ENCODE data around the gene PACS2. TPM values are rescaled to one million over a fixed set of nuclear protein-coding genes. Genes with fewer than 3 reads are reported as not detected.

PACS2 gene
- total and polyA plus RNA-seq, 2 of the 8 experiments (the other 6 are each of a cell fraction or from before 2014, with no cell fraction given): 38.0 to 62.8 TPM

DNA sequence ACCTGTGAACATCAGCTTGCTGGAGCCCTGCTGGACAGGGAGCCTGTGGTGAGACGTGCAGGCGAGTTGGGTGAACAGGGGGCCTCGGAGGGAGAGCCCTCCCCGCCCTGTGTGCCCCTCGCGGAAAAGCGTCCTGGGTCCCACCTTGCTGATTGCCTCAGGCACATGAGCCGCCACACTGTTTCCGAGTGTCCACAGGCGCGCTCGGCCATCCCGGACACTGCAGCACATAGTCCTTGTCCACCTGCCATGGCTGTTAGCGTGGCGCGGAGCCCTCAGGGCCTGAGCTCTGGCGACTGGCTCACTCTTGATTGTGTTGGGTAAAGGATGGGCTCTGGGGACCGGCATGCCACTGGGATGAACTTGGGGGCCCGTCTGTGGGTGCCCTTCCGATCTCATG is 40.0 kb downstream of the PACS2 start:
- H2BK12ac ChIP-seq (ENCODE audit: low read depth, low read length): no peak overlapping the region

More for the DNA sequence above, 40.0 kb downstream of the PACS2 start:
- no peak overlapping the region for H2BK20ac ChIP-seq (ENCODE audit: low read length)
- H3K27me3 ChIP-seq (replicated peaks in 1 of 4; ENCODE audit: control insufficient read depth in 3 of 4, extremely low read depth in 1 of 4, insufficient read depth in 3 of 4, low read length in 3 of 4): no peaks in the 10 kb centered on the region
- H4K20me1 ChIP-seq (replicated peaks in 1 of 2; ENCODE audit: control insufficient read depth in 1 of 2, insufficient read depth in 2 of 2, low read length in 2 of 2): peaks cover 0 to 19% of the 10 kb centered on the region in 2 experiments
- H3K9me3 ChIP-seq (ENCODE audit: insufficient read depth in 2 of 2, low read depth in 1 of 2, low read length in 1 of 2): no peaks in the 10 kb centered on the region
- no peak overlapping the region for H3K4me2 ChIP-seq (ENCODE audit: insufficient read depth in 1 of 2, low read depth in 2 of 2, low read length in 2 of 2)
- H3K79me1 ChIP-seq (ENCODE audit: low read depth, low read length): no peaks in the 10 kb centered on the region
- H3K4me1 ChIP-seq (replicated peaks in 1 of 4; ENCODE audit: control insufficient read depth in 3 of 4, insufficient read depth in 4 of 4, low read length in 3 of 4): peaks cover 0 to 15% (median 5%) of the 10 kb centered on the region in 4 experiments; a peak in 5 of 7 replicates
- peak overlapping the region; percentile 54 for H4K91ac ChIP-seq (replicated peaks; ENCODE audit: insufficient read length, low read length)
- H3K36me3 ChIP-seq (ENCODE audit: control insufficient read depth in 2 of 4, insufficient read depth in 4 of 4, low read length in 3 of 4): no peaks in the 10 kb centered on the region
- peak overlapping the region; percentile 20; the same call in 1 of the 2 replicates for H3K27ac ChIP-seq (ENCODE audit: low read depth, low read length)
- no peaks in the 10 kb centered on the region for H3K79me2 ChIP-seq (ENCODE audit: control insufficient read depth in 1 of 2, insufficient read depth in 2 of 2, low read length in 2 of 2)
- peak overlapping the region; percentile 78 for H2BK5ac ChIP-seq (ENCODE audit: low read depth, low read length)
- ChIA-PET CTCF (ENCODE audit: partially characterized antibody) (interaction anchor here (0.9 to 1.8 kb wide), 3 partner anchors 11 to 72 kb away, joined by 3 to 4 read pairs (median 4); no protein-coding TSS in a partner anchor), POLR2A (ENCODE audit: partially characterized antibody) (no interaction called here)
- H4K5ac ChIP-seq (ENCODE audit: insufficient read length, low read depth, low read length): no peak overlapping the region
- no peak overlapping the region for H3K23ac ChIP-seq (ENCODE audit: insufficient read length)
- H3K4me3 ChIP-seq (ENCODE audit: extremely low read depth in 1 of 4, insufficient read depth in 2 of 4, low read depth in 3 of 4, low read length in 4 of 4): no peak overlapping the region
- no peak overlapping the region for H2AFZ ChIP-seq (ENCODE audit: low read length)
- H3K4ac ChIP-seq (replicated peaks; ENCODE audit: insufficient read length, low read depth, low read length): no peak overlapping the region
- H4K8ac ChIP-seq (ENCODE audit: extremely low read depth, insufficient read depth, low read length): peak overlapping the region; percentile 86
- H3K9ac ChIP-seq (replicated peaks in 1 of 4; ENCODE audit: extremely low read depth in 1 of 4, low read depth in 3 of 4, low read length in 3 of 4): no peak overlapping the region
- H3K23me2 ChIP-seq (ENCODE audit: low read depth, low read length): no peaks in the 10 kb centered on the region
- H3K14ac ChIP-seq (ENCODE audit: insufficient read length): no peak overlapping the region
- no peak overlapping the region for H2BK120ac ChIP-seq (replicated peaks; ENCODE audit: low read depth, low read length)
- H3K18ac ChIP-seq (ENCODE audit: extremely low read depth, low read length): peak overlapping the region; percentile 19; the same call in 1 of the 2 replicates
- H2AK5ac ChIP-seq (ENCODE audit: low read depth, low read length): no peak overlapping the region
- no peak for FAIRE-seq
- WGBS, 2 experiments (ENCODE audit: extremely low coverage in 1 of 2, insufficient coverage in 1 of 2, insufficient read length in 1 of 2, insufficient replicate concordance in 2 of 2, low coverage in 1 of 2, low lambda C conversion rate in 2 of 2, missing lambda C conversion rate in 1 of 2): 88% methylated on average over 20 of the region's 20 CpGs; no CpG with 5 or more reads in 1 of the 2 experiments
- DNase-seq (ENCODE audit: low read depth in 1 of 2, low spot score in 2 of 2): no peak
- H2BK15ac ChIP-seq (ENCODE audit: low read length): no peak overlapping the region
- TF ChIP-seq BACH1 (IDR thresholded peaks at IDR 0.05; ENCODE audit: low read length): no peak
- no peak for TF ChIP-seq JUND (IDR thresholded peaks at IDR 0.05; ENCODE audit: low read length)
- TF ChIP-seq CBX8 (IDR thresholded peaks at IDR 0.05; ENCODE audit: borderline replicate concordance, low read depth, low read length): no peak
- no peak for TF ChIP-seq EZH2 (IDR thresholded peaks at IDR 0.05; ENCODE audit: low read depth, low read length, severe bottlenecking)
- no peak for TF ChIP-seq GABPA (IDR thresholded peaks at IDR 0.05; ENCODE audit: borderline replicate concordance, insufficient read depth, low read length)
- no peak for TF ChIP-seq TCF12 (IDR thresholded peaks at IDR 0.05; ENCODE audit: low read depth, low read length)
- no peak for TF ChIP-seq SRF (IDR thresholded peaks at IDR 0.05; ENCODE audit: low read depth, low read length)
- TF ChIP-seq CREB1 (IDR thresholded peaks at IDR 0.05): no peak
- TF ChIP-seq NANOG (IDR thresholded peaks at IDR 0.05; ENCODE audit: insufficient read depth, low read depth, low read length, poor library complexity, severe bottlenecking): no peak
- no peak for TF ChIP-seq FOSL1 (IDR thresholded peaks at IDR 0.05; ENCODE audit: insufficient read depth, low read depth, low read length)
- no peak for TF ChIP-seq RNF2 (IDR thresholded peaks at IDR 0.05; ENCODE audit: borderline replicate concordance, low read depth, low read length, missing control alignments, poor library complexity, severe bottlenecking)
- TF ChIP-seq RFX5 (IDR thresholded peaks at IDR 0.05; ENCODE audit: borderline replicate concordance, low read depth, low read length): no peak
- TF ChIP-seq CEBPB (IDR thresholded peaks at IDR 0.05; ENCODE audit: low read depth, low read length): no peak
- no peak for TF ChIP-seq TAF7 (optimal IDR thresholded peaks at IDR 0.05; ENCODE audit: borderline replicate concordance, low read depth, low read length)
- H3K56ac ChIP-seq (replicated peaks; ENCODE audit: insufficient read length, low read depth, low read length): no peak overlapping the region

All from H1 (cell line).